H9 (cell line): Measurements from ENCODE around the gene NLRC3. TPM values are rescaled to one million over a fixed set of nuclear protein-coding genes. Genes with fewer than 3 reads are reported as not detected.

Source experiments
- DNase-seq: peaks from one replicate; pipeline ENCODE4 v3.0.0-alpha.2; 2017
- H2AFZ ChIP-seq: one replicate; pipeline ENCODE4 v1.6.1; 2013; ENCODE audit warnings: mild to moderate bottlenecking, low read length, control low read depth, moderate library complexity
- H2AK5ac ChIP-seq: 2 replicates; pipeline ENCODE4 v1.6.1; 2013; ENCODE audit warnings: low read length, control low read depth, mixed read lengths; ENCODE audit not compliant: insufficient read length
- H2BK120ac ChIP-seq: one replicate; pipeline ENCODE4 v1.6.1; 2013; ENCODE audit warnings: low read depth, mild to moderate bottlenecking, low read length, control low read depth, inconsistent platforms; ENCODE audit not compliant: poor library complexity, severe bottlenecking
- H2BK12ac ChIP-seq: 2 replicates; pipeline ENCODE4 v1.6.1; 2013; ENCODE audit warnings: low read length, control low read depth, mixed read lengths, low read depth; ENCODE audit not compliant: insufficient read length
- H2BK15ac ChIP-seq: 2 replicates; pipeline ENCODE4 v1.6.1; 2013; ENCODE audit warnings: low read depth, low read length, control low read depth
- H2BK20ac ChIP-seq: one replicate; pipeline ENCODE4 v1.6.1; 2013; ENCODE audit warnings: low read depth, mild to moderate bottlenecking, low read length, control low read depth, inconsistent platforms; ENCODE audit not compliant: poor library complexity, severe bottlenecking
- H2BK5ac ChIP-seq: 2 replicates; pipeline ENCODE4 v1.6.1; 2013; ENCODE audit warnings: low read length, control low read depth, mixed read lengths; ENCODE audit not compliant: insufficient read length
- H3K14ac ChIP-seq: 2 replicates; pipeline ENCODE4 v1.6.1; 2013; ENCODE audit warnings: low read length, control low read depth; ENCODE audit not compliant: insufficient read depth
- H3K18ac ChIP-seq: 2 replicates; pipeline ENCODE4 v1.6.1; 2013; ENCODE audit warnings: low read depth, mild to moderate bottlenecking, mixed read lengths, low read length, control low read depth; ENCODE audit not compliant: insufficient read length
- H3K23ac ChIP-seq: 2 replicates; pipeline ENCODE4 v1.6.1; 2013; ENCODE audit warnings: low read length, control low read depth, mixed read lengths, low read depth; ENCODE audit not compliant: insufficient read length
- H3K23me2 ChIP-seq: 2 replicates; pipeline ENCODE4 v1.6.1; 2013; ENCODE audit warnings: low read depth, mild to moderate bottlenecking, mixed read lengths, low read length, control low read depth; ENCODE audit not compliant: insufficient read length, poor library complexity, severe bottlenecking
- H3K27ac ChIP-seq: 2 replicates; pipeline ENCODE4 v1.5.1; 2013; ENCODE audit warnings: low read length, control low read depth, mixed read lengths, low read depth; ENCODE audit not compliant: insufficient read length
- H3K27me3 ChIP-seq: 2 replicates; pipeline ENCODE4 v1.6.1; 2013; ENCODE audit warnings: low read length, control low read depth, inconsistent platforms; ENCODE audit not compliant: insufficient read depth
- H3K4ac ChIP-seq: 2 replicates; pipeline ENCODE4 v1.6.1; 2013; ENCODE audit warnings: low read depth, mild to moderate bottlenecking, control low read depth, inconsistent platforms, low read length, moderate library complexity
- H3K4me1 ChIP-seq: 2 replicates; pipeline ENCODE4 v1.6.1; 2013; ENCODE audit warnings: low read length, control low read depth, inconsistent platforms; ENCODE audit not compliant: insufficient read depth
- H3K4me2 ChIP-seq: 2 replicates; pipeline ENCODE4 v1.6.1; 2013; ENCODE audit warnings: low read length, control low read depth, mixed read lengths; ENCODE audit not compliant: insufficient read length, insufficient read depth
- H3K56ac ChIP-seq: 2 replicates; pipeline ENCODE4 v1.6.1; 2013; ENCODE audit warnings: low read depth, mild to moderate bottlenecking, mixed read lengths, low read length, control low read depth; ENCODE audit not compliant: insufficient read length
- H3K79me1 ChIP-seq: 2 replicates; pipeline ENCODE4 v1.6.1; 2013; ENCODE audit warnings: low read depth, mild to moderate bottlenecking, moderate library complexity, low read length, control low read depth, inconsistent platforms; ENCODE audit not compliant: insufficient read depth, poor library complexity, severe bottlenecking
- H3K79me2 ChIP-seq: 2 replicates; pipeline ENCODE4 v1.6.1; 2013; ENCODE audit warnings: low read length, control low read depth, inconsistent platforms; ENCODE audit not compliant: insufficient read depth
- H3K9ac ChIP-seq: 2 replicates; pipeline ENCODE4 v1.6.1; 2013; ENCODE audit warnings: low read length, control low read depth, mixed read lengths; ENCODE audit not compliant: insufficient read length; ENCODE audit errors: extremely low read depth
- H3K9me3 ChIP-seq: one replicate; pipeline ENCODE4 v1.6.1; 2013; ENCODE audit warnings: low read depth, low read length, inconsistent platforms; ENCODE audit not compliant: control insufficient read depth
- H3T11ph ChIP-seq: one replicate; pipeline ENCODE4 v1.6.1; 2013; ENCODE audit warnings: mild to moderate bottlenecking, low read length, control low read depth, inconsistent platforms
- H4K20me1 ChIP-seq: one replicate; pipeline ENCODE4 v1.6.1; 2013; ENCODE audit not compliant: control insufficient read depth, insufficient read length, insufficient read depth
- H4K5ac ChIP-seq: 2 replicates; pipeline ENCODE4 v1.6.1; 2013; ENCODE audit warnings: low read depth, mild to moderate bottlenecking, mixed read lengths, low read length, control low read depth; ENCODE audit not compliant: insufficient read length
- H4K8ac ChIP-seq: replicated peaks from 2 replicates; pipeline ENCODE4 v1.6.1; 2013; ENCODE audit warnings: low read length, control low read depth, mixed read lengths, low read depth; ENCODE audit not compliant: insufficient read length
- H4K91ac ChIP-seq: 2 replicates; pipeline ENCODE4 v1.6.1; 2013; ENCODE audit warnings: low read depth, mild to moderate bottlenecking, moderate library complexity, mixed read lengths, low read length, control low read depth; ENCODE audit not compliant: insufficient read length
- H3K27ac Mint-ChIP-seq, 3 experiments: 2 replicates in 2 of 3; 3 replicates in 1 of 3; pipeline ENCODE4 v1.8.0; 2020 to 2021; ENCODE audit warnings: mixed read lengths in 3 of 3, mild to moderate bottlenecking in 1 of 3, moderate library complexity in 1 of 3
- H3K27me3 Mint-ChIP-seq: 2 replicates; pipeline ENCODE4 v1.8.0; 2021; ENCODE audit warnings: low read depth, mild to moderate bottlenecking, moderate library complexity, mixed read lengths
- H3K36me3 Mint-ChIP-seq, 3 experiments: 2 replicates in 2 of 3; 3 replicates in 1 of 3; pipeline ENCODE4 v1.8.0; 2020 to 2021; ENCODE audit warnings: low read depth in 3 of 3, mixed read lengths in 3 of 3; ENCODE audit not compliant: insufficient read depth in 1 of 3
- H3K4me1 Mint-ChIP-seq, 2 experiments: 2 replicates each; pipeline ENCODE4 v1.8.0; 2020; ENCODE audit warnings: mixed read lengths in 2 of 2
- H3K4me3 Mint-ChIP-seq, 2 experiments: 2 replicates in 1 of 2; 3 replicates in 1 of 2; pipeline ENCODE4 v1.8.0; 2020 to 2021; ENCODE audit warnings: mild to moderate bottlenecking in 2 of 2, mixed read lengths in 2 of 2, moderate library complexity in 1 of 2
- H3K9me3 Mint-ChIP-seq, 2 experiments: 2 replicates in 1 of 2; 3 replicates in 1 of 2; pipeline ENCODE4 v1.8.0; 2020; ENCODE audit warnings: mild to moderate bottlenecking in 2 of 2, mixed read lengths in 2 of 2, moderate library complexity in 1 of 2
- CTCF ChIP-seq: fragments of 200-600 bp; sonication (generic); conservative IDR thresholded peaks from 3 replicates; pipeline ENCODE4 v1.8.0; 2021; ENCODE audit warnings: antibody characterized with exemption, mild to moderate bottlenecking
- WGBS: extraction: QIAGEN DNeasy Blood & Tissue Kit; methylation state at CpG from one replicate; pipeline ENCODE4 v1.1.7; 2013; ENCODE audit warnings: missing lambda C conversion rate, low lambda C conversion rate, mixed read lengths; ENCODE audit not compliant: insufficient read length; ENCODE audit errors: extremely low coverage; 5-methylcytosine and 5-hydroxymethylcytosine counted together
- total RNA-seq: library from RNA; stranded (reverse); gene quantifications from 2 replicates; pipeline ENCODE4 v1.2.1, GENCODE V29; 2021

NLRC3 gene
- total RNA-seq, 1 experiment from 2014 or later = 0.44 TPM

- Histone ChIP-seq H3K23me2 (no peaks in the 10 kb centered on the region), H3K4ac (no peak overlapping the region), H2AK5ac (no peak overlapping the region), H2BK12ac (no peak overlapping the region), H3K14ac (no peak overlapping the region), H2BK20ac (no peak overlapping the region), H3K4me1 (no peaks in the 10 kb centered on the region), H4K91ac (no peak overlapping the region), H3K79me2 (no peaks in the 10 kb centered on the region), H3K18ac (no peak overlapping the region), H3K4me2 (no peak overlapping the region), H2BK120ac (no peak overlapping the region), H3K23ac (no peak overlapping the region), H3K27ac (no peak overlapping the region), H4K20me1 (no peaks in the 10 kb centered on the region), H4K8ac (no peak overlapping the region), H3K79me1 (no peaks in the 10 kb centered on the region), H3K9ac (no peak overlapping the region), H2BK15ac (no peak overlapping the region), H3K56ac (no peak overlapping the region), H2BK5ac (no peak overlapping the region), H3K27me3 (no peaks in the 10 kb centered on the region), H3T11ph (no peak overlapping the region), H3K9me3 (no peaks in the 10 kb centered on the region), H4K5ac (no peak overlapping the region), H2AFZ (no peak overlapping the region)
- DNase-seq = no peak
- no peaks in the 10 kb centered on the region for H3K9me3 Mint-ChIP-seq
- H3K36me3 Mint-ChIP-seq = peaks cover 0 to 3% (median 0%) of the 10 kb centered on the region in 3 experiments; a peak in 1 of 7 replicates
- H3K27ac Mint-ChIP-seq = no peak overlapping the region
- no CpG with 5 or more reads among the region's 10 CpGs for whole genome bisulfite sequencing
- TF ChIP-seq CTCF = no peak
- no peak overlapping the region for H3K4me3 Mint-ChIP-seq
- peaks cover 0 to 2% of the 10 kb centered on the region in 2 experiments; a peak in 1 of 4 replicates for H3K4me1 Mint-ChIP-seq
- H3K27me3 Mint-ChIP-seq = no peaks in the 10 kb centered on the region; the same call in 1 of the 2 replicates
Observed at GRCh38 chr16:3492356-3492755, 84.8 kb downstream of the NLRC3 start.
